Fibroblast of lung (primary cell): ENCODE results near the gene KRTAP5-6. TPM values are rescaled to one million over a fixed set of nuclear protein-coding genes. Genes with fewer than 3 reads are reported as not detected.

Source experiments
- DNase-seq, 2 donors: peaks; one replicate each; pipeline versions ENCODE4 v3.0.0 to v3.0.0-alpha.2; 2010; ENCODE audit warnings: low read depth in 2 of 2
- H2AFZ ChIP-seq: 2 replicates; pipeline ENCODE4 v1.5.1; 2012; ENCODE audit warnings: low read length, control low read depth, inconsistent platforms
- H3K27ac ChIP-seq: 2 replicates; pipeline ENCODE4 v1.5.1; 2011; ENCODE audit warnings: low read length, control low read depth; ENCODE audit not compliant: insufficient read depth
- H3K27me3 ChIP-seq: 2 replicates; pipeline ENCODE4 v1.5.1; 2011; ENCODE audit warnings: mild to moderate bottlenecking, low read length; ENCODE audit not compliant: control insufficient read depth, insufficient read depth
- H3K36me3 ChIP-seq: 2 replicates; pipeline ENCODE4 v1.5.1; 2011; ENCODE audit warnings: low read length; ENCODE audit not compliant: control insufficient read depth, insufficient read depth
- H3K4me1 ChIP-seq: 2 replicates; pipeline ENCODE4 v1.5.1; 2011; ENCODE audit warnings: low read length; ENCODE audit not compliant: control insufficient read depth, insufficient read depth; ENCODE audit errors: extremely low read depth
- H3K4me2 ChIP-seq: 2 replicates; pipeline ENCODE4 v1.5.1; 2011; ENCODE audit warnings: low read length, control low read depth; ENCODE audit not compliant: insufficient read depth; ENCODE audit errors: extremely low read depth
- H3K4me3 ChIP-seq, 4 experiments: fragments of 200-600 bp in 1 of 4; sonication (generic) in 1 of 4; replicated peaks in 1 of 4; 2 replicates each; pipeline ENCODE4 v1.5.1; 2011 to 2016; ENCODE audit warnings: low read length in 4 of 4, low read depth in 3 of 4, mild to moderate bottlenecking in 3 of 4, control low read depth in 2 of 4, inconsistent platforms in 1 of 4, mixed read lengths in 1 of 4; ENCODE audit not compliant: insufficient read depth in 1 of 4; ENCODE audit errors: control extremely low read depth in 1 of 4
- H3K79me2 ChIP-seq: 2 replicates; pipeline ENCODE4 v1.5.1; 2012; ENCODE audit warnings: mild to moderate bottlenecking, low read length, inconsistent platforms; ENCODE audit not compliant: control insufficient read depth, insufficient read depth
- H3K9ac ChIP-seq: 2 replicates; pipeline ENCODE4 v1.5.1; 2011; ENCODE audit warnings: mild to moderate bottlenecking, low read length, control low read depth; ENCODE audit not compliant: insufficient read depth
- H3K9me3 ChIP-seq: 2 replicates; pipeline ENCODE4 v1.5.1; 2012; ENCODE audit warnings: low read depth, low read length; ENCODE audit not compliant: control insufficient read depth, insufficient read depth
- H4K20me1 ChIP-seq: 2 replicates; pipeline ENCODE4 v1.5.1; 2011; ENCODE audit warnings: low read length; ENCODE audit not compliant: control insufficient read depth, insufficient read depth; ENCODE audit errors: extremely low read depth
- EZH2 ChIP-seq: IDR thresholded peaks from 2 replicates; pipeline ENCODE4 v1.5.1; 2012; ENCODE audit warnings: low read length, control low read depth, mild to moderate bottlenecking; ENCODE audit errors: missing control alignments
- polyA plus RNA-seq, 2 donors: library from polyadenylated mRNA; depleted of rRNA in 1 of 2; stranded (reverse) in 1 of 2; unstranded in 1 of 2; fragments of >200 nt; gene quantifications; 2 replicates each; pipeline ENCODE4 v1.2.1, GENCODE V29; 2011 to 2012; ENCODE audit warnings: missing spikeins in 1 of 2
- total RNA-seq: library from RNA; depleted of rRNA; stranded (reverse); fragments of >200 nt; gene quantifications from 2 replicates; pipeline ENCODE4 v1.2.1, GENCODE V29; 2014
- TF ChIP-seq, protein P1 (sequence below), 2 donors: IDR thresholded peaks in 1 of 2; conservative IDR thresholded peaks in 1 of 2; 1 replicate in 1 of 2; 2 replicates in 1 of 2; pipeline ENCODE4 v1.5.1; 2011 to 2012; ENCODE audit warnings: low read length in 2 of 2, control low read depth in 1 of 2, inconsistent platforms in 1 of 2, low read depth in 1 of 2, mild to moderate bottlenecking in 1 of 2

KRTAP5-6 gene
- total and polyA plus RNA-seq, 2 donors (not counting 1 experiment from before 2014, with no cell fraction given): not detected

DNA sequence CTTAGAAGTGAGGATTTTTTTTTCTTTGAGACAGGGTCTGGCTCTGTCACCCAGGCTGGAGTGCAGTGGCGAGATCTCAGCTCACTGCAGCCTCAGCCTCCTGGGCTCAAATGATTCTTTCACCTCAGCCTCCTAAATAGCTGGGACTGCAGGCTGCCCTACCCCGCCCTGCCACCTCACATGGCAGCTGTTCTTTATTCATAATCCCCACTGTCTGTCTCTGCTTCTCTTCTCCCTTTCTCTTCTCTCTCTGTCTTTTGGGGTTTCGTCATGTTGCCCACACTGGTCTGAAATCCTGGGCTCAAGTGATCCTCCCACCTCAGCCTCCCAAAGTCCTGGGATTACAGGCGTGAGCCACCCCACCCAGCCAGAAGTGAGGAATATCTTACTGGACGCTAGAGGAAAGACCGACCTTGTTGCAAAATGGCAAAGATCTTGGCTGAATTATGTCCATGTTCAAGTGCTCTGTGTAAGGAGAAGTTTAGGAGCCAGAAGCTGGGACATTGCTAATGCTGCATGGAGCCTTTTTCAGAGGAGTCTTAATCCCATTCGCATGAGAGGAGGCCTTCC lies 45.5 kb upstream of the KRTAP5-6 start:
- TF ChIP-seq, protein P1, sequence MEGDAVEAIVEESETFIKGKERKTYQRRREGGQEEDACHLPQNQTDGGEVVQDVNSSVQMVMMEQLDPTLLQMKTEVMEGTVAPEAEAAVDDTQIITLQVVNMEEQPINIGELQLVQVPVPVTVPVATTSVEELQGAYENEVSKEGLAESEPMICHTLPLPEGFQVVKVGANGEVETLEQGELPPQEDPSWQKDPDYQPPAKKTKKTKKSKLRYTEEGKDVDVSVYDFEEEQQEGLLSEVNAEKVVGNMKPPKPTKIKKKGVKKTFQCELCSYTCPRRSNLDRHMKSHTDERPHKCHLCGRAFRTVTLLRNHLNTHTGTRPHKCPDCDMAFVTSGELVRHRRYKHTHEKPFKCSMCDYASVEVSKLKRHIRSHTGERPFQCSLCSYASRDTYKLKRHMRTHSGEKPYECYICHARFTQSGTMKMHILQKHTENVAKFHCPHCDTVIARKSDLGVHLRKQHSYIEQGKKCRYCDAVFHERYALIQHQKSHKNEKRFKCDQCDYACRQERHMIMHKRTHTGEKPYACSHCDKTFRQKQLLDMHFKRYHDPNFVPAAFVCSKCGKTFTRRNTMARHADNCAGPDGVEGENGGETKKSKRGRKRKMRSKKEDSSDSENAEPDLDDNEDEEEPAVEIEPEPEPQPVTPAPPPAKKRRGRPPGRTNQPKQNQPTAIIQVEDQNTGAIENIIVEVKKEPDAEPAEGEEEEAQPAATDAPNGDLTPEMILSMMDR (conservative IDR thresholded peaks at IDR 0.05 in 1 of 2, IDR thresholded peaks at IDR 0.05 in 1 of 2; ENCODE audit: low read depth in 1 of 2, low read length in 2 of 2): no peak
- no peak for TF ChIP-seq EZH2
- Histone ChIP-seq H3K27me3 (peaks cover 4% of the 10 kb centered on the region), H3K9me3 (no peaks in the 10 kb centered on the region), H3K79me2 (no peaks in the 10 kb centered on the region), H3K9ac (no peak overlapping the region), H4K20me1 (no peaks in the 10 kb centered on the region), H3K4me3 (no peak overlapping the region), H3K4me2 (no peak overlapping the region), H2AFZ (no peak overlapping the region), H3K36me3 (no peaks in the 10 kb centered on the region), H3K4me1 (no peaks in the 10 kb centered on the region), H3K27ac (no peak overlapping the region)
- no peak for DNase-seq

DNA sequence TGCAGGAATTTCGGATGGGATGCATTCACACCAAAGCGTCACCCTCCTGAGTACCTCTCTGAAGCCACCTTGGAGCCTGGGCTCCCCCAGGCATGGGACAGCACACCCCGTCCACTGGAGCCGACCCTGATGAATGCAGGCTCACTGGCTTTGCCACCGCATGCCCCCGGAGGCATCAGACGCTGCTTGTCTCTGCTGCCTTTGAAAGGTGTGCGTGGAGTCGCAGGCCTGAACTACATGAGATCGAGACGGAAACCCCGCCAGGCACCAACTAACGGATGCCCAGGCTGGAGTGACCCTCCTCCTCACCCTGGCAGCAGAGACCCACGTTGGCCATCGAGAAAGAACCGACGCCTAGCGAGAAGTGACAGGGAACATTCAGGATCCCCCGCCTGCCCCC lies 45.0 kb upstream of the KRTAP5-6 start:
- Histone ChIP-seq H3K79me2 (no peaks in the 10 kb centered on the region), H3K4me2 (no peak overlapping the region), H2AFZ (no peak overlapping the region), H4K20me1 (no peaks in the 10 kb centered on the region), H3K4me3 (no peak overlapping the region), H3K27me3 (peaks cover 4% of the 10 kb centered on the region), H3K4me1 (no peaks in the 10 kb centered on the region), H3K36me3 (no peaks in the 10 kb centered on the region), H3K9ac (no peak overlapping the region), H3K27ac (no peak overlapping the region), H3K9me3 (no peaks in the 10 kb centered on the region)
- TF ChIP-seq EZH2: no peak
- TF ChIP-seq, protein P1 (conservative IDR thresholded peaks at IDR 0.05 in 1 of 2, IDR thresholded peaks at IDR 0.05 in 1 of 2; ENCODE audit: low read depth in 1 of 2, low read length in 2 of 2): no peak
- no peak for DNase-seq

DNA sequence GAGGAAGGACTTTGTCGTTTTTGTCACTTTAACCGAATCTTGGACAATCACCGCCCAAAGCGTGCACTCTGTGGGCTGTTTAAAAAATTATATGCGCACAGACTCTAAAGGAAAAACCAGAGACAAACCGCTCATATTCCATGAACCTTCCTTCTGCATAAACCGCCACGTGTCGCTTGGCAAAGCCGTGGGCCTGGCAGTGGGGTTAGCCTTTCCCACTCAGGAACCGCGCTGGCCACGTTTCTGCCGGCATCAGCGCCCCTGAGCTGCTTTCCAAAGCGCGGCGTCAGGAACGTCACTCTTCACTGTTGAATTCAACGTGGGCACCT lies 44.6 kb upstream of the KRTAP5-6 start:
- DNase-seq: no peak
- H2AFZ ChIP-seq: no peak overlapping the region

More for the DNA sequence above, 44.6 kb upstream of the KRTAP5-6 start:
- Histone ChIP-seq H3K27ac (no peak overlapping the region), H3K4me3 (no peak overlapping the region), H3K27me3 (peaks cover 4% of the 10 kb centered on the region), H3K4me1 (no peaks in the 10 kb centered on the region), H4K20me1 (no peaks in the 10 kb centered on the region), H3K4me2 (no peak overlapping the region), H3K79me2 (no peaks in the 10 kb centered on the region), H3K36me3 (no peaks in the 10 kb centered on the region), H3K9ac (no peak overlapping the region), H3K9me3 (no peaks in the 10 kb centered on the region)
- TF ChIP-seq, protein P1 (conservative IDR thresholded peaks at IDR 0.05 in 1 of 2, IDR thresholded peaks at IDR 0.05 in 1 of 2; ENCODE audit: low read depth in 1 of 2, low read length in 2 of 2): no peak
- no peak for TF ChIP-seq EZH2
